Omental fat pad (tissue), 4 donors: ENCODE measurements around the gene OAF. TPM values are rescaled to one million over a fixed set of nuclear protein-coding genes. Genes with fewer than 3 reads are reported as not detected.

Experiments
- ATAC-seq: fragments of 150-250 bp; one replicate; pipeline ENCODE4 v1.9.1; 2016; ENCODE audit warnings: mild to moderate bottlenecking, moderate library complexity; ENCODE audit not compliant: low FRiP score
- DNase-seq: peaks from one replicate; pipeline ENCODE4 v3.0.0-alpha.2; 2019; ENCODE audit warnings: low spot score
- CTCF ChIP-seq, 3 donors: fragments of 450-650 bp; IDR thresholded peaks; one replicate each; pipeline ENCODE4 v1.5.1; 2016 to 2017; ENCODE audit warnings: antibody characterized with exemption in 3 of 3, mild to moderate bottlenecking in 3 of 3, moderate library complexity in 2 of 3
- total RNA-seq, 4 donors: library from RNA; depleted of rRNA; stranded (reverse); fragments of >200 nt; gene quantifications; one replicate each; pipeline ENCODE4 v1.1.0, GENCODE V29; 2016

OAF gene
- total RNA-seq, 4 donors from 2014 or later: 32.3 to 97.4 (median 67.0) TPM

DNA sequence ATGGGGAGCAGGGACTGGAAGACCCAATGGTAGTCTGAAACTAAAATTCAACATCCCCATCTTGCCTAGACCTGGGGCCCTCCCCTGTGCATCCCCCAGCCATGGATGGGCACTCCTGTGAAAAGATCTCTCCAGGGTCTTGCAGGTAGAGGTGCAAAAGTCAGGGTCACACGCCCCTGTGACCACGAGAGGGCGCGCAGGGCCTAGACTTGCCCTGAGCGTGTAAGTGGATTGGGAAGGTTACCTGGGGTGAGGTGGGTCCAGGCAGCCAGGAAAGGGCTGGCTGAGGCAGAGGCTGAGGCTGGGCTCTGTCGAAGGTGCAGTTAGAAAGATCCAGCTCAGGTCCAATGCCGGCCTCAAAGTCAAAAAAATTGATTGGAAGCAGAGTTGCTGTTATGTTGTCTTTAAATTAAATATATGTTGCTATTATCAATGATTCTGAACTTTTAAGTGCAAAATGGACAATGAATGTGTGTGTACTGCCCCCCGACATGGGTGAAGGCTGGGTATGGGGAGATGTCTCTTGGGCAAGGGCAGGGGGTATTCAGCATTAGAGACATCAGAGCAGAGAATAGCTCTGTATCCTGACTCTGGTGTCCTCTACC lies 24.3 kb downstream of the OAF start:
- no peak for DNase-seq
- TF ChIP-seq CTCF (IDR thresholded peaks at IDR 0.05): peak in 2 of 3 donors; percentile 10 to 26
- peak; percentile 69 for ATAC-seq

- no peak for DNase-seq
- no peak for ATAC-seq
- TF ChIP-seq CTCF (IDR thresholded peaks at IDR 0.05): no peak
These were observed 25.6 kb downstream of the OAF start for GRCh38 chr11:120236169-120237107.

GRCh38 chr11:120238968-120239620 lies 28.3 kb downstream of the OAF start:
- DNase-seq (no peak), ATAC-seq (no peak)
- TF ChIP-seq CTCF (IDR thresholded peaks at IDR 0.05): no peak

DNA sequence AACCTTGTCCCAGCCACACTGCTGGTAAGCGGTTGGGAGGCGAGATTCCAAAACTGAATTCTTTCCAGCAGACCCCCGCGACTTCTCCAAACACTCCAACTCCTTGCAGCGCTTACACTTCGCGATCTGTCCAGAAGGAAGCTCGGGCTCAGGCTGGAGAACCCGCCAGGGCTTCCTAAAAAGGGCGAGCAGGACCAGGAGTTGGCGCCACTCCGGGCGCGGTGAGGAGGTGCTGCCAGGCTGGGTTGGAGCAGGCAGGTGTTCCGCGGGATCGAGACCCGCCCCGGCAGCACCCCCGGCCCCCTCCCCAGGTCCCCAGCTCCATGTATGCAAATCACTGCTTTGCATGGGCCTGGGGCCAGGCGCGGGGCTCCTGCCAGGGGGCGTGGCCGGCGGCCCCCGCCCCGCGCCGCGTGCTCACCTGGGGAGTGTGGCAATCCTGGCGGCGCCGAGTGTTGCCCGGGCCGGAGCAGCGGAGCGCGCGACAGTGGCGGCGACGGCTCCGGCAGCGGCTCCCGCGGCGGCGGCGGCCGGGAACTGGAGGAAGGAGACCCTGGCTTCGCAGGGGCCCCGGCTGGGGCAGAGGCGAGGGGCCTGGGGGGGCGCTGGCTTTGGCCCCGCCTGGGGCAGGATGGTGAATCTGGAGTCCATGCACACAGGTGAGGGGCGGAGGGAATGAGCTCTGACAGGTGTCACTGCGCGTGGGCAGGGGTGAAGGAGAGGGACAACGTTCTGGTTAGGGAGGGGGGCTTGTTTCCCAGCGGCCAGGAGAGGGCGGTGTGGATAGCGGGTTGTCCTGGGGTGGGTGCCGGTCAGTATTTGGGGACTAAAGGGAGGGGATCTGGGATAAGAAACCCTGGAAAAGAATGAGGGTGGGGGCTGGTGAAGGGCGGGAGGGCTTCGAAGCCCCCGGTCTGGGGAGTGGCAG lies 29.1 kb downstream of the OAF start, which contains the start of gene POU2F3:
TSS of gene POU2F3 (plus strand) at position 428 of the 928 bp plus-strand sequence. CDS start at position 632, 204 bp downstream.
- DNase-seq (no peak), ATAC-seq (no peak)
- no peak for TF ChIP-seq CTCF (IDR thresholded peaks at IDR 0.05)

DNA sequence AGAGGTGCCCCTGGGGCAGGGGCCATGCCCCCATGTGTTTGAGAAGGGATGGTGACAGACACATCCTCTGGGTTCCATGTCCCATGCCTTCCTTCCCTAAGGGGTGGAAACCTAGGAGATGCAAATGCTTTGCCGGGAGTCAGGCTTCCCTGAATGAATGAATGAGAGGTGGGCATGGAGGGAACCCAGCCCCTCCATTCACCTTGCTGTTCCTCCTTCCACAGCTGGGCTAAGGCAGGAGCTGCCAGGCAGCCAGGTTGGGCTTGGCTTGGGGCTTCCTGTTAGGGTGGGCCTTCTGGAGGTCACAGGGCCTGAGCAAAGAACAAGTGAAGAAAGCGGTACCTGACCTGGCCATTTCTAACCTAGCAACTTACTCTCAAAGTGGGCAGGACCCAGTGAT lies 30.0 kb downstream of the OAF start:
- TF ChIP-seq CTCF (IDR thresholded peaks at IDR 0.05): no peak
- no peak for ATAC-seq
- no peak for DNase-seq

GRCh38 chr11:120241277-120241676 lies 30.4 kb downstream of the OAF start:
- no peak for ATAC-seq
- DNase-seq: no peak
- no peak for TF ChIP-seq CTCF (IDR thresholded peaks at IDR 0.05)
